Tibial artery (tissue), 4 donors: ENCODE measurements around the gene SEMA4G.
A peak's percentile ranks its signal among the peaks of the same experiment; 100 is the strongest.

ENCODE experiments used
- DNase-seq, 2 donors: peaks; one replicate each; pipeline ENCODE4 v3.0.0-alpha.2; 2019
- H3K27ac ChIP-seq, 2 donors: fragments of 200-600 bp; sonication (generic) in 1 of 2; 1 replicate in 1 of 2; 2 replicates in 1 of 2; pipeline ENCODE4 v1.5.1; 2018 to 2019; ENCODE audit warnings: mild to moderate bottlenecking in 1 of 2
- H3K27me3 ChIP-seq, 2 donors: fragments of 200-600 bp; sonication (generic) in 1 of 2; one replicate each; pipeline versions ENCODE4 v1.5.1 to v1.6.0; 2016 to 2019
- H3K36me3 ChIP-seq, 3 donors: fragments of 200-600 bp; sonication (generic) in 2 of 3; one replicate each; pipeline ENCODE4 v1.5.1; 2016 to 2019; ENCODE audit warnings: mild to moderate bottlenecking in 2 of 3
- H3K4me1 ChIP-seq, 4 donors: fragments of 200-600 bp; sonication (generic) in 2 of 4; 1 replicate in 3 of 4; 2 replicates in 1 of 4; pipeline ENCODE4 v1.5.1; 2016 to 2019
- H3K4me3 ChIP-seq, 2 donors: fragments of 200-600 bp; sonication (generic) in 1 of 2; 1 replicate in 1 of 2; 2 replicates in 1 of 2; pipeline ENCODE4 v1.5.1; 2018 to 2019; ENCODE audit warnings: mild to moderate bottlenecking in 2 of 2
- H3K9me3 ChIP-seq, 3 donors: fragments of 200-600 bp; sonication (generic) in 1 of 3; one replicate each; pipeline ENCODE4 v1.5.1; 2016 to 2019
- CTCF ChIP-seq, 2 experiments: fragments of 200-600 bp in 1 of 2; fragments of 450-650 bp in 1 of 2; IDR thresholded peaks; one replicate each; pipeline ENCODE4 v1.5.1; 2017 to 2019; ENCODE audit warnings: antibody characterized with exemption in 2 of 2, mild to moderate bottlenecking in 1 of 2, moderate library complexity in 1 of 2
- intact Hi-C: fragments of 100-400 bp; cut with DNase I; formaldehyde crosslinking; loops from one replicate; pipeline ENCODE4 v1.15.0; 2023; ENCODE audit warnings: low total_unique reads

Gene SEMA4G

GRCh38 chr10:100998183-100998990 lies 29.1 kb downstream of the SEMA4G start:
- peaks cover 0 to 45% (median 37%) of the 10 kb centered on the region in 4 donors for H3K4me1 ChIP-seq
- intact Hi-C loops: no loop called here
- peak overlapping the region; percentile 73 to 79 for H3K4me3 ChIP-seq
- no peaks in the 10 kb centered on the region for H3K27me3 ChIP-seq
- TF ChIP-seq CTCF (IDR thresholded peaks at IDR 0.05): no peak
- H3K9me3 ChIP-seq: no peaks in the 10 kb centered on the region
- peak; percentile 88 to 94 for DNase-seq
- H3K27ac ChIP-seq: peak overlapping the region; percentile 99 to 100
- peaks cover 9 to 17% (median 10%) of the 10 kb centered on the region in 3 donors for H3K36me3 ChIP-seq

- DNase-seq: peak; percentile 78 to 91
- intact Hi-C loops: no loop called here
- peaks cover 0 to 53% (median 42%) of the 10 kb centered on the region in 4 donors for H3K4me1 ChIP-seq
These were observed 29.9 kb downstream of the SEMA4G start for GRCh38 chr10:100998991-100999741.

GRCh38 chr10:100999742-101000126 lies 30.4 kb downstream of the SEMA4G start, which contains the start of gene LZTS2:
Gene LZTS2 (plus strand): TSS chr10:100999808. CDS start chr10:101002539, 2,731 bp downstream.
- intact Hi-C loops: no loop called here
- no peaks in the 10 kb centered on the region for H3K27me3 ChIP-seq
- no peak for TF ChIP-seq CTCF (IDR thresholded peaks at IDR 0.05)
- peak within 1 kb of the TSS; percentile 99 to 100 for H3K27ac ChIP-seq
- peaks cover 14 to 24% (median 22%) of the 10 kb centered on the region in 3 donors for H3K36me3 ChIP-seq
- DNase-seq: peak in 1 of 2 donors; percentile 75
- peak within 1 kb of the TSS; percentile 73 to 79 for H3K4me3 ChIP-seq
- peaks cover 0 to 56% (median 42%) of the 10 kb centered on the region in 4 donors for H3K4me1 ChIP-seq
- H3K9me3 ChIP-seq: no peaks in the 10 kb centered on the region

More at GRCh38 chr10:100998991-100999741, 29.9 kb downstream of the SEMA4G start:
- Histone ChIP-seq H3K36me3 (peaks cover 14 to 18% (median 17%) of the 10 kb centered on the region in 3 donors), H3K27ac (peak overlapping the region; percentile 99 to 100), H3K27me3 (no peaks in the 10 kb centered on the region), H3K4me3 (peak overlapping the region; percentile 73 to 79), H3K9me3 (no peaks in the 10 kb centered on the region)
- peak; percentile 95 to 99 for TF ChIP-seq CTCF (IDR thresholded peaks at IDR 0.05)

GRCh38 chr10:101000127-101000914 lies 31.0 kb downstream of the SEMA4G start:
- no peaks in the 10 kb centered on the region for H3K9me3 ChIP-seq
- H3K36me3 ChIP-seq: peaks cover 20 to 30% (median 28%) of the 10 kb centered on the region in 3 donors
- H3K27me3 ChIP-seq: no peaks in the 10 kb centered on the region
- peaks cover 0 to 56% (median 42%) of the 10 kb centered on the region in 4 donors for H3K4me1 ChIP-seq
- H3K27ac ChIP-seq: peak overlapping the region; percentile 99 to 100
- no peak for DNase-seq
- peak overlapping the region; percentile 73 to 79 for H3K4me3 ChIP-seq
- intact Hi-C loops: no loop called here
- no peak for TF ChIP-seq CTCF (IDR thresholded peaks at IDR 0.05)
